PC-9 (cell line): ENCODE measurements around the gene LSG1. TPM values are rescaled to one million over a fixed set of nuclear protein-coding genes. Genes with fewer than 3 reads are reported as not detected.

Source experiments
- BruUV-seq: library from RNA; stranded (reverse); fragments of 400-500 nt; replicated peaks from 2 replicates; lab custom pipeline; 2021; lab: Mats Ljungman, UMichigan
- CTCF ChIA-PET: fragments of 300-600 bp; sonication (Branson Sonifier 250); formaldehyde crosslinking; loops from one replicate; lab custom pipeline; 2022; ENCODE audit warnings: antibody characterized with exemption; lab: Charles Lee
- POLR2A ChIA-PET: fragments of 300-600 bp; sonication (Branson Sonifier 250); formaldehyde crosslinking; loops from one replicate; lab custom pipeline; 2022; ENCODE audit warnings: antibody characterized with exemption; ENCODE audit not compliant: unreplicated experiment; lab: Charles Lee
- DNase-seq, 2 experiments: peaks; one replicate each; pipeline versions ENCODE4 v3.0.0 to v3.0.0-alpha.2; 2015 to 2022; ENCODE audit warnings: mixed read lengths in 1 of 2
- H2AFZ ChIP-seq: fragments of 200-600 bp; sonication (generic); 2 replicates; pipeline ENCODE4 v1.8.1; 2017; ENCODE audit warnings: antibody characterized with exemption
- H3F3A ChIP-seq: fragments of 200-600 bp; sonication (generic); 2 replicates; pipeline ENCODE4 v1.8.1; 2017; ENCODE audit warnings: antibody characterized with exemption, mild to moderate bottlenecking, low read depth; ENCODE audit not compliant: insufficient read depth
- H3K27ac ChIP-seq: fragments of 200-600 bp; sonication (generic); 2 replicates; pipeline ENCODE4 v1.6.1; 2016; ENCODE audit warnings: mixed run types
- H3K27me3 ChIP-seq: fragments of 200-600 bp; sonication (generic); 2 replicates; pipeline ENCODE4 v1.6.1; 2016; ENCODE audit warnings: low read depth, mixed run types; ENCODE audit not compliant: insufficient read depth
- H3K36me3 ChIP-seq: fragments of 200-600 bp; sonication (generic); 2 replicates; pipeline ENCODE4 v1.6.1; 2016; ENCODE audit warnings: low read depth, mixed run types
- H3K4me1 ChIP-seq: fragments of 200-600 bp; sonication (generic); replicated peaks from 2 replicates; pipeline ENCODE4 v1.6.1; 2016; ENCODE audit warnings: mixed run types; ENCODE audit not compliant: insufficient read depth
- H3K4me2 ChIP-seq: fragments of 200-600 bp; sonication (generic); 2 replicates; pipeline ENCODE4 v1.6.1; 2017; ENCODE audit warnings: mixed run types
- H3K4me3 ChIP-seq: fragments of 200-600 bp; sonication (generic); 2 replicates; pipeline ENCODE4 v1.6.1; 2016; ENCODE audit warnings: mixed run types
- H3K79me2 ChIP-seq: fragments of 200-600 bp; sonication (generic); 2 replicates; pipeline ENCODE4 v1.6.1; 2017; ENCODE audit warnings: low read depth, mixed run types
- H3K9me2 ChIP-seq: fragments of 200-600 bp; sonication (generic); 2 replicates; pipeline ENCODE4 v1.8.1; 2017; ENCODE audit warnings: mild to moderate bottlenecking; ENCODE audit not compliant: insufficient read depth
- H3K9me3 ChIP-seq: fragments of 200-600 bp; sonication (generic); 2 replicates; pipeline ENCODE4 v1.8.1; 2016; ENCODE audit warnings: low read depth; ENCODE audit not compliant: insufficient read depth
- H4K20me1 ChIP-seq: fragments of 200-600 bp; sonication (generic); 2 replicates; pipeline ENCODE4 v1.8.1; 2017; ENCODE audit not compliant: insufficient read depth
- CTCF ChIP-seq: fragments of 200-600 bp; sonication (generic); conservative IDR thresholded peaks from 2 replicates; pipeline ENCODE4 v1.6.1; 2017; ENCODE audit warnings: mixed run types, antibody characterized with exemption, mild to moderate bottlenecking, moderate library complexity
- EZH2 ChIP-seq: fragments of 200-600 bp; sonication (generic); IDR thresholded peaks from 2 replicates; pipeline ENCODE4 v1.8.0; 2017; ENCODE audit warnings: antibody characterized with exemption, low read depth
- intact Hi-C: fragments of 100-400 bp; cut with micrococcal nuclease; formaldehyde crosslinking; loops from one replicate; pipeline ENCODE4 v1.10.0; 2022; ENCODE audit not compliant: unreplicated experiment
- total RNA-seq: library from RNA; stranded (reverse); gene quantifications from 2 replicates; pipeline ENCODE4 v1.2.3, GENCODE V29; 2021

LSG1 gene
- total RNA-seq, 1 experiment from 2014 or later: 71.8 TPM

GRCh38 chr3:194702545-194702944 lies 30.6 kb upstream of the LSG1 start:
- H3K27ac ChIP-seq: no peak overlapping the region
- no peak overlapping the region for H3K4me3 ChIP-seq
- TF ChIP-seq CTCF (no peak), EZH2 (no peak)
- peaks cover 7% of the 10 kb centered on the region; the same call in 1 of the 2 replicates for H3K4me1 ChIP-seq
- no peaks in the 10 kb centered on the region for H4K20me1 ChIP-seq
- H3K36me3 ChIP-seq: no peaks in the 10 kb centered on the region
- intact Hi-C loops: no loop called here
- no peaks in the 10 kb centered on the region for H3K79me2 ChIP-seq
- no peaks in the 10 kb centered on the region for H3K9me2 ChIP-seq
- no TSS peak for BruUV-seq
- no peaks in the 10 kb centered on the region for H3K27me3 ChIP-seq
- 0 out of 2 replicates have a peak, but pooled peaks cover 5% of the 10 kb centered on the region for H3F3A ChIP-seq
- no peak overlapping the region for H3K4me2 ChIP-seq
- DNase-seq: peak in 1 of 2 experiments; percentile 26
- no peak overlapping the region for H2AFZ ChIP-seq
- CTCF ChIA-PET: no interaction called here
- POLR2A ChIA-PET: no interaction called here
- no peaks in the 10 kb centered on the region; the same call in 1 of the 2 replicates for H3K9me3 ChIP-seq

GRCh38 chr3:194696702-194697101 lies 24.7 kb upstream of the LSG1 start:
- Histone ChIP-seq H3K79me2 (no peaks in the 10 kb centered on the region), H3K9me2 (no peaks in the 10 kb centered on the region), H3K9me3 (no peaks in the 10 kb centered on the region; the same call in 1 of the 2 replicates), H2AFZ (no peak overlapping the region), H3K4me1 (no peaks in the 10 kb centered on the region), H4K20me1 (no peaks in the 10 kb centered on the region), H3K4me3 (no peak overlapping the region), H3K4me2 (no peak overlapping the region), H3K27ac (no peak overlapping the region), H3K27me3 (no peaks in the 10 kb centered on the region), H3K36me3 (no peaks in the 10 kb centered on the region), H3F3A (no peaks in the 10 kb centered on the region)
- POLR2A ChIA-PET: interaction anchor here (0.6 kb wide), 2 partner anchors 8 to 433 kb away, joined by 4 to 5 read pairs; no protein-coding TSS in a partner anchor
- no peak for TF ChIP-seq EZH2
- TF ChIP-seq CTCF: no peak
- BruUV-seq: no TSS peak
- CTCF ChIA-PET: no interaction called here
- intact Hi-C loops: no loop called here
- DNase-seq: no peak

- Histone ChIP-seq H3K27me3 (no peaks in the 10 kb centered on the region), H3K27ac (no peak overlapping the region), H3F3A (no peaks in the 10 kb centered on the region; the same call in 1 of the 2 replicates), H3K79me2 (peaks cover 4% of the 10 kb centered on the region; the same call in 1 of the 2 replicates), H3K9me3 (no peaks in the 10 kb centered on the region), H3K4me2 (no peak overlapping the region), H2AFZ (no peak overlapping the region), H3K9me2 (no peaks in the 10 kb centered on the region), H3K4me1 (peaks cover 9% of the 10 kb centered on the region; the same call in 1 of the 2 replicates), H4K20me1 (no peaks in the 10 kb centered on the region), H3K36me3 (no peaks in the 10 kb centered on the region), H3K4me3 (no peak overlapping the region)
- no peak for TF ChIP-seq EZH2
- no peak for TF ChIP-seq CTCF
- POLR2A ChIA-PET: interaction anchor here (0.6 to 0.8 kb wide), 2 partner anchors 24 to 163 kb away, joined by 3 to 6 read pairs; no protein-coding TSS in a partner anchor
- CTCF ChIA-PET: interaction anchor here (1.3 kb wide), 1 partner anchor 24 kb away, joined by 6 read pairs; no protein-coding TSS in a partner anchor
- intact Hi-C loops: no loop called here
- no TSS peak for BruUV-seq
- no peak for DNase-seq
Observed at GRCh38 chr3:194691481-194692283, 19.7 kb upstream of the LSG1 start.
